HG02798 (cell line): ENCODE measurements around the gene PPEF1.

Experiments used
- ATAC-seq: cut with Tn5 transposase; IDR thresholded peaks from one replicate; pipeline ENCODE4 v1.9.1; 2021; ENCODE audit warnings: mild to moderate bottlenecking; ENCODE audit not compliant: unreplicated experiment, poor library complexity

The PPEF1 gene

GRCh38 chrX:18873836-18874235, 166.4 kb downstream of the PPEF1 start:
- ATAC-seq: no peak

GRCh38 chrX:18874560-18875255, 167.3 kb downstream of the PPEF1 start:
- no peak for ATAC-seq

- ATAC-seq: no peak
Measured at GRCh38 chrX:18875256-18875878, 167.9 kb downstream of the PPEF1 start.

- ATAC-seq: no peak
Measured at GRCh38 chrX:18877469-18877868, 170.0 kb downstream of the PPEF1 start.
